ENCODE results near the gene SLC25A26.

DNA sequence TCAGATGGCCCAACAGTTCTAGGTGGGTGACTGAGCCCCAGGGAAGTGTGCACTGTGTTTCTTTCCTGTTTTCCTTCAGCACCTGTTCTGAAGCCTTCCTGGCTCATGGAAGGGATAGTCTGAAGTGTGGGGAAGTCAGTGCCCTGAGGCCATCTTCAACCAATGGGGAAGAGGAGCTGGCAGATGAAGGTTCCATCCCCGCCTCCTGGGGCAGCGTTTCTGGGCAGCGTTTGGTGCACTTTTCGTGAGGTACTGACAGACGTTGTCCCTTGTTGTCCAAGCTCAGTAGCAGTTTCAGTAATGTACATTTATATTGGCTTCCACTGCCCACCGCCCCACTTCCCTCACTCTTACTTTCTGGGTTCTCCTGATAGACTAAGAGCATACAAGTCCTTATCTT lies 42.6 kb upstream of the SLC25A26 start:
- TF ChIP-seq, protein P1, sequence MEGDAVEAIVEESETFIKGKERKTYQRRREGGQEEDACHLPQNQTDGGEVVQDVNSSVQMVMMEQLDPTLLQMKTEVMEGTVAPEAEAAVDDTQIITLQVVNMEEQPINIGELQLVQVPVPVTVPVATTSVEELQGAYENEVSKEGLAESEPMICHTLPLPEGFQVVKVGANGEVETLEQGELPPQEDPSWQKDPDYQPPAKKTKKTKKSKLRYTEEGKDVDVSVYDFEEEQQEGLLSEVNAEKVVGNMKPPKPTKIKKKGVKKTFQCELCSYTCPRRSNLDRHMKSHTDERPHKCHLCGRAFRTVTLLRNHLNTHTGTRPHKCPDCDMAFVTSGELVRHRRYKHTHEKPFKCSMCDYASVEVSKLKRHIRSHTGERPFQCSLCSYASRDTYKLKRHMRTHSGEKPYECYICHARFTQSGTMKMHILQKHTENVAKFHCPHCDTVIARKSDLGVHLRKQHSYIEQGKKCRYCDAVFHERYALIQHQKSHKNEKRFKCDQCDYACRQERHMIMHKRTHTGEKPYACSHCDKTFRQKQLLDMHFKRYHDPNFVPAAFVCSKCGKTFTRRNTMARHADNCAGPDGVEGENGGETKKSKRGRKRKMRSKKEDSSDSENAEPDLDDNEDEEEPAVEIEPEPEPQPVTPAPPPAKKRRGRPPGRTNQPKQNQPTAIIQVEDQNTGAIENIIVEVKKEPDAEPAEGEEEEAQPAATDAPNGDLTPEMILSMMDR (conservative IDR thresholded peaks at IDR 0.05), result no peak
- no peak for TF ChIP-seq ZFX (IDR thresholded peaks at IDR 0.05)

Measured in C4-2B (cell line).